ENCODE measurements around the gene MYH9. TPM values are rescaled to one million over a fixed set of nuclear protein-coding genes. Genes with fewer than 3 reads are reported as not detected.

MYH9 gene
- total RNA-seq, 4 donors from 2014 or later, result 215 to 1,171 (median 400) TPM

DNA sequence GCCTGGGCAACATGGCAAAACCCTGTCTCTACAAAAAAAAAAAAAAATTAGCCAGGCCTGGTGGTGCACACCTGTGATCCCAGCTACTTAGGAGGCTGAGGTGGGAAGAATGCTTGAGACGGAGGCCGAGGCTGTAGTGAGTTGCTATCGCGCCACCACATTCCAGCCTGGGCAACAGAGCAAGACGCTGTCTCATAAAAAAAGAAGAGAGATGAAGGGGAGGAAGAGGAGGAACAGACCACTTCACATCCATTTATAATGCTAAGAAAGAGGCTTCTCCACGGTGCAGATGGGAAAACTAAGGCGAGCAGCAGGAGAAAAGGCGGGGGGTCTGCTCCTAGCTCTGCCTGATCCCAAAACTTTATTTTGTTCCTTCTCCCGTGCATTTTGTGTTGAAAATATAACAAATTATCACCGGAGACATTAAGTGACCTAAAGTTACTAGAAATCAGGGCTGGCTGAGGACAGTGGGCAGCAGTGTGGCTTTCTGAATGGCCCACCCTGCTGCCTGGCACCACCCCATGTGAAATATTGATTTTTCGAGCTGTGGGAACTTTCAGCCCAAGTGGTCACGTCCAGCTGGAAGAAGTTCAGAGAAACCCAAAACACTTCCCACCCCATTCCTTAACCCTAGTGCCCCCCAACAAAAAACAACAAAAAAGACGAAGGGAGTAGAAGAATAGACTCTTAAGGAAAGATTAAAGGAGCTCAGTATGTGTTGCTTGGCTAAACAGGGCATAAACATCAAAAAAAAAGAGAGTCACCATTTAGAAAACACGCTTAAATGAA, 9.5 kb downstream of the MYH9 start:
- TF ChIP-seq POLR2A (IDR thresholded peaks at IDR 0.05) (no peak), CTCF (IDR thresholded peaks at IDR 0.05) (no peak)
- Histone ChIP-seq H3K4me1 (peaks cover 29 to 58% of the 10 kb centered on the region in 2 donors), H3K4me3 (no peak overlapping the region), H3K27me3 (no peaks in the 10 kb centered on the region), H3K27ac (peak overlapping the region; percentile 96 to 98), H3K36me3 (no peaks in the 10 kb centered on the region), H3K9me3 (no peaks in the 10 kb centered on the region)
- no peak for DNase-seq
- intact Hi-C loops (cut with DNase I; ENCODE audit: low total_unique reads), result no loop called here

GRCh38 chr22:36377022-36377631, 10.6 kb downstream of the MYH9 start:
- H3K4me3 ChIP-seq, result no peak overlapping the region
- H3K9me3 ChIP-seq, result no peaks in the 10 kb centered on the region
- H3K36me3 ChIP-seq, result no peaks in the 10 kb centered on the region
- H3K27ac ChIP-seq, result peak overlapping the region; percentile 96 to 98
- H3K27me3 ChIP-seq, result no peaks in the 10 kb centered on the region
- H3K4me1 ChIP-seq, result peaks cover 29 to 60% of the 10 kb centered on the region in 2 donors
- TF ChIP-seq POLR2A (IDR thresholded peaks at IDR 0.05) (peak in 1 of 2 donors; percentile 16), CTCF (IDR thresholded peaks at IDR 0.05) (no peak)
- DNase-seq, result no peak
- intact Hi-C loops (cut with DNase I; ENCODE audit: low total_unique reads), result no loop called here

DNA sequence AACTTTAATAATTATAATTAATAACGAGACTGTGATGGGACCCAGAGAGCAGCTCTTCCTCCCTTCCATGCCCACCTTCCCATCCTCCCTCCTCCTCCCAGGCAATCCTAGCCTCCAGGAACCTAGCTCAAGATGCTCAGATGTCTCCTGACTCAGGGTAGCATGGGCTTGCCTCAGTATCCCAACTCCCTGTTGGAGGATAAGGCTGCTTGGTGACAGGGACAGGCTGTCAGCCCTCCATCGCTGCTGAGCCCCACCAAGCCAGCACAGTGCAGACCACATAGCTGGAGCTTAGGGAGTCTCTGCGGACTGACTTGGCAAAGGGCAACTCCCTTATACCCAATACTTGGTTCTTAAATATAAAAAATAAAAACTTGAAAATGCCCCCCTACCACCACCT, 11.5 kb downstream of the MYH9 start:
- Histone ChIP-seq H3K4me1 (peaks cover 36 to 60% of the 10 kb centered on the region in 2 donors), H3K9me3 (no peaks in the 10 kb centered on the region), H3K27me3 (no peaks in the 10 kb centered on the region), H3K36me3 (no peaks in the 10 kb centered on the region), H3K4me3 (no peak overlapping the region), H3K27ac (peak overlapping the region; percentile 96 to 98)
- DNase-seq, result no peak
- TF ChIP-seq POLR2A (IDR thresholded peaks at IDR 0.05) (no peak), CTCF (IDR thresholded peaks at IDR 0.05) (no peak)
- intact Hi-C loops (cut with DNase I; ENCODE audit: low total_unique reads), result no loop called here

DNA sequence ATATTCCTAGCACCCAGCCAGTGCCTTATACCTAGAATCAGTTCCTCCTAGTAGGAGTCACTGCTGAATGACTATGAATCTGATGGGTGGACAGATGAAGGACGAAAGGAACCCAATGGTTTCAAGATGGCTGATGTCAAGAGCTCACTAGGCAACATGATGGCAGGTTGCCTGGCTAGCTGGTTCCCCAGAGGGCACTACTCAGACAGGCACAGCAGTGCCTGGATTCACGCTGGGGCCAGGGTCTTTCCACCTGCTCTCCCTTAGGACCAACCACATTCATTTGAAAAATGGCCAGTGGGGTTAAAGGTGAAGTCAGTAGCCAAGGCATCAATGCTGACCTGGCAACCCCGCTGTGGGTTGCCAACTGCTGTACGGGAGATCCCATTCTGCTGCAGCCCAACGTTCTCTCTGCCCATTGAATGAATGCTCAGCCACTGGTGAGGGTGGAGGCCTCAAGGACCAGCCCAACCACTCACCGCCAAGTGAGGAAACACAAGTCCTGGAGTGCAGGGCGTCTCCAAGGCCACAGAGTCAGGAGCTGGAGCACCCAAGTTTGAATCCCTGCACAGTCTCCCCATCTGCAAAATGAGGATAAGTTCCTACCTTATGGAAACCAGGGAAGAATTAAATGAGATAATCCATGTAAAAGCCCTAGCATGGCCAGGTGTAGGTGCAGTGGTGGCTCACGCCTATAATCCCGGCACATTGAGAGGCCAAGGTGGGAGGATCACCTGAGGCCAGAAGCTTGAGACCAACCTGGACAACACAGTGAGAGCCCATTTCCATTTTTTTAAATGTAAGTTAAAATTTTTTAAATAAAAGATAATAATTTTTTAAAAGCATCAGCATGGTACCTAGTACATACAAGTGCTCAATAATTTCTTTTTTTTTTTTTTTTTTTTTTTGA, 12.4 kb downstream of the MYH9 start:
- Histone ChIP-seq H3K27me3 (no peaks in the 10 kb centered on the region), H3K4me3 (no peak overlapping the region), H3K9me3 (no peaks in the 10 kb centered on the region), H3K4me1 (peaks cover 36 to 55% of the 10 kb centered on the region in 2 donors), H3K36me3 (no peaks in the 10 kb centered on the region), H3K27ac (peak overlapping the region; percentile 96 to 98)
- DNase-seq, result no peak
- intact Hi-C loops (cut with DNase I; ENCODE audit: low total_unique reads), result no loop called here
- TF ChIP-seq CTCF (IDR thresholded peaks at IDR 0.05), result no peak
- TF ChIP-seq POLR2A (IDR thresholded peaks at IDR 0.05), result no peak
